Vagina (tissue), 2 donors: Measurements from ENCODE around the gene ITIH5.

Experiments
- POLR2AphosphoS5 ChIP-seq, 2 donors: sonication (generic); formaldehyde crosslinking; IDR thresholded peaks; one replicate each; pipeline ENCODE4 v1.9.0; 2017; ENCODE audit warnings: antibody characterized with exemption in 2 of 2, mild to moderate bottlenecking in 2 of 2, low read depth in 1 of 2; ENCODE audit not compliant: insufficient read depth in 1 of 2
- TF ChIP-seq, protein P1 (sequence below), 3 experiments: fragments of 450-650 bp in 2 of 3; fragments of 200-600 bp in 1 of 3; sonication (generic) in 1 of 3; IDR thresholded peaks; one replicate each; pipeline ENCODE4 v1.5.1; 2017 to 2019; ENCODE audit warnings: antibody characterized with exemption in 3 of 3, mild to moderate bottlenecking in 2 of 3, moderate library complexity in 2 of 3

DNA sequence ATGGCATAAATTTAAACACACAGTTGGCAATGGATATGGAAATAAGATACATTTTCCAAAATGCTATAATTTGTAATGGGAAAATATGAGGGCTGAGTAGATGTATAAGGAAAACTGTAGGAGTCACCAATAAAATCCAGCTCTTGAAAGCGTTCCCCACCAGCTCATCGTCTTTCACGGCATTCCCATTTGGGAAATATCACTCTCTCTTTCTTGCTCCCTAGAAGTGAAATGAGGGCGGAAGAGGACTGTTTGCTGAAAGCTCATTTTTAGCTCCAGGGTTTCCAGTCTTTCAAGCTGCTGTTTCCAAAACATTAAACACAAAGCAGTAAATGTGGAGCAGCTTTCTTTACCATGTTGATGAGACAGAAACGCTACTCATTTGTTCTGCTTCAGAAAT, 151.3 kb downstream of the ITIH5 start:
- TF ChIP-seq, protein P1, sequence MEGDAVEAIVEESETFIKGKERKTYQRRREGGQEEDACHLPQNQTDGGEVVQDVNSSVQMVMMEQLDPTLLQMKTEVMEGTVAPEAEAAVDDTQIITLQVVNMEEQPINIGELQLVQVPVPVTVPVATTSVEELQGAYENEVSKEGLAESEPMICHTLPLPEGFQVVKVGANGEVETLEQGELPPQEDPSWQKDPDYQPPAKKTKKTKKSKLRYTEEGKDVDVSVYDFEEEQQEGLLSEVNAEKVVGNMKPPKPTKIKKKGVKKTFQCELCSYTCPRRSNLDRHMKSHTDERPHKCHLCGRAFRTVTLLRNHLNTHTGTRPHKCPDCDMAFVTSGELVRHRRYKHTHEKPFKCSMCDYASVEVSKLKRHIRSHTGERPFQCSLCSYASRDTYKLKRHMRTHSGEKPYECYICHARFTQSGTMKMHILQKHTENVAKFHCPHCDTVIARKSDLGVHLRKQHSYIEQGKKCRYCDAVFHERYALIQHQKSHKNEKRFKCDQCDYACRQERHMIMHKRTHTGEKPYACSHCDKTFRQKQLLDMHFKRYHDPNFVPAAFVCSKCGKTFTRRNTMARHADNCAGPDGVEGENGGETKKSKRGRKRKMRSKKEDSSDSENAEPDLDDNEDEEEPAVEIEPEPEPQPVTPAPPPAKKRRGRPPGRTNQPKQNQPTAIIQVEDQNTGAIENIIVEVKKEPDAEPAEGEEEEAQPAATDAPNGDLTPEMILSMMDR (IDR thresholded peaks at IDR 0.05), result no peak
- no peak for TF ChIP-seq POLR2AphosphoS5 (IDR thresholded peaks at IDR 0.05; ENCODE audit: insufficient read depth in 1 of 2, low read depth in 1 of 2)
